Panc1 (cell line): ENCODE measurements around the gene GID8. TPM values are rescaled to one million over a fixed set of nuclear protein-coding genes. Genes with fewer than 3 reads are reported as not detected.

Experiments used
- ATAC-seq: fragments of 200-7000 bp; cut with Tn5 transposase; 2 replicates; pipeline ENCODE4 v1.9.1; 2020; ENCODE audit warnings: mild to moderate bottlenecking, moderate library complexity
- BruUV-seq: library from RNA; stranded (reverse); fragments of 400-500 nt; replicated peaks from 2 replicates; lab custom pipeline; 2021; lab: Mats Ljungman, UMichigan
- CTCF ChIA-PET: fragments of 300-600 bp; sonication (Branson Sonifier 250); formaldehyde crosslinking; loops from one replicate; lab custom pipeline; 2022; ENCODE audit warnings: antibody characterized with exemption; lab: Charles Lee
- POLR2A ChIA-PET: fragments of 300-600 bp; sonication (Branson Sonifier 250); formaldehyde crosslinking; loops from one replicate; lab custom pipeline; 2022; ENCODE audit warnings: antibody characterized with exemption; lab: Charles Lee
- DNase-seq: peaks from one replicate; pipeline ENCODE4 v3.0.0-alpha.2; 2010; ENCODE audit warnings: low read depth, low spot score
- H3K27ac ChIP-seq: 2 replicates; pipeline ENCODE4 v1.5.1; 2011; ENCODE audit warnings: mild to moderate bottlenecking, low read length, inconsistent platforms
- H3K27me3 ChIP-seq: fragments of 200-500 bp; sonication (Bioruptor generic); 2 replicates; pipeline ENCODE4 v1.6.0; 2014; ENCODE audit warnings: low read length, inconsistent platforms; ENCODE audit not compliant: control insufficient read depth, insufficient read depth
- H3K36me3 ChIP-seq: fragments of 200-500 bp; sonication (Bioruptor generic); 2 replicates; pipeline ENCODE4 v1.5.1; 2014; ENCODE audit warnings: inconsistent platforms, mild to moderate bottlenecking, low read length, moderate library complexity; ENCODE audit not compliant: control insufficient read depth, insufficient read depth
- H3K4me1 ChIP-seq: 2 replicates; pipeline ENCODE4 v1.5.1; 2011; ENCODE audit warnings: inconsistent platforms, mild to moderate bottlenecking, low read length, moderate library complexity; ENCODE audit not compliant: control insufficient read depth, insufficient read depth
- H3K4me3 ChIP-seq, 2 experiments: 2 replicates each; pipeline ENCODE4 v1.5.1; 2011 to 2012; ENCODE audit warnings: low read depth in 2 of 2, low read length in 2 of 2, mild to moderate bottlenecking in 2 of 2, inconsistent platforms in 1 of 2, moderate library complexity in 1 of 2
- H3K9me3 ChIP-seq: fragments of 200-500 bp; sonication (Bioruptor generic); 2 replicates; pipeline ENCODE4 v1.5.1; 2014; ENCODE audit warnings: low read depth, mild to moderate bottlenecking, inconsistent platforms, low read length, moderate library complexity; ENCODE audit not compliant: control insufficient read depth, insufficient read depth
- POLR2AphosphoS5 ChIP-seq: IDR thresholded peaks from 2 replicates; pipeline ENCODE4 v1.6.1; 2012; ENCODE audit warnings: mild to moderate bottlenecking, low read depth, low read length, moderate library complexity
- SIN3A ChIP-seq: IDR thresholded peaks from 2 replicates; pipeline ENCODE4 v1.6.1; 2012; ENCODE audit warnings: low read depth, mild to moderate bottlenecking, low read length, moderate library complexity, borderline replicate concordance; ENCODE audit not compliant: insufficient read depth
- TCF7L2 ChIP-seq: IDR thresholded peaks from 2 replicates; pipeline ENCODE4 v1.6.1; 2011; ENCODE audit warnings: mild to moderate bottlenecking, low read depth, low read length, inconsistent platforms
- in situ Hi-C: cut with HindIII; loops from 2 replicates; pipeline ENCODE4 v1.10.0; 2016; ENCODE audit warnings: low sequenced_read_pairs, low pct_unique_long_range_greater_than_20kb
- intact Hi-C: fragments of 100-400 bp; cut with micrococcal nuclease; formaldehyde crosslinking; loops from one replicate; pipeline ENCODE4 v1.10.0; 2022; ENCODE audit not compliant: unreplicated experiment
- total RNA-seq: library from RNA; stranded (reverse); gene quantifications from one replicate; pipeline ENCODE4 v1.2.1, GENCODE V29; 2021; ENCODE audit not compliant: unreplicated experiment
- TF ChIP-seq, protein P1 (sequence below), 2 experiments: IDR thresholded peaks; 2 replicates each; pipeline ENCODE4 v1.6.1; 2011 to 2012; ENCODE audit warnings: low read depth in 2 of 2, control low read depth in 1 of 2, low read length in 1 of 2, mild to moderate bottlenecking in 1 of 2, moderate library complexity in 1 of 2; ENCODE audit not compliant: insufficient read depth in 1 of 2
- TF ChIP-seq, protein P2 (sequence below): fragments of 450-650 bp; IDR thresholded peaks from 2 replicates; pipeline ENCODE4 v1.5.1; 2017; ENCODE audit warnings: mild to moderate bottlenecking

Gene GID8
- total RNA-seq, 1 experiment from 2014 or later, result 37.3 TPM

DNA sequence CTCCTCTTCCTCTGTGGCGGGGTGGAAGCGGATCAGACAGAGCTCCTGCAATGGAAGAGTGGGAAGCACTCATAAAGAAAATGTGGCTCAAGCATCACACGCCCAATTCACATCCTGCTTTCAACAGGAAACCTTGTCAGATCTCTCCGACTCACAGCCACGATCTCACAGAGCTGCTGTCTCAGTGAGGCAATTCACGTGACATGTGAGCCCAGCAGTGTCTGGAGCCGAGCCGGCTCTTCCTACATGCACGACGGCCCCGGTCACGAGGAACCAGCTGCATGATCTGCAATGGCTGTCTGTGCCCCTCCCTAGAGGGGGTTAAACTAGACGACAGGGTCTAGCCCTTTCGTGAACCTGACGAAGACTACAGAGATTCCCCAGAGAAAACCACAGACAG lies 46.8 kb upstream of the GID8 start:
- POLR2A ChIA-PET, result no interaction called here
- in situ Hi-C loops, result no loop called here

DNA sequence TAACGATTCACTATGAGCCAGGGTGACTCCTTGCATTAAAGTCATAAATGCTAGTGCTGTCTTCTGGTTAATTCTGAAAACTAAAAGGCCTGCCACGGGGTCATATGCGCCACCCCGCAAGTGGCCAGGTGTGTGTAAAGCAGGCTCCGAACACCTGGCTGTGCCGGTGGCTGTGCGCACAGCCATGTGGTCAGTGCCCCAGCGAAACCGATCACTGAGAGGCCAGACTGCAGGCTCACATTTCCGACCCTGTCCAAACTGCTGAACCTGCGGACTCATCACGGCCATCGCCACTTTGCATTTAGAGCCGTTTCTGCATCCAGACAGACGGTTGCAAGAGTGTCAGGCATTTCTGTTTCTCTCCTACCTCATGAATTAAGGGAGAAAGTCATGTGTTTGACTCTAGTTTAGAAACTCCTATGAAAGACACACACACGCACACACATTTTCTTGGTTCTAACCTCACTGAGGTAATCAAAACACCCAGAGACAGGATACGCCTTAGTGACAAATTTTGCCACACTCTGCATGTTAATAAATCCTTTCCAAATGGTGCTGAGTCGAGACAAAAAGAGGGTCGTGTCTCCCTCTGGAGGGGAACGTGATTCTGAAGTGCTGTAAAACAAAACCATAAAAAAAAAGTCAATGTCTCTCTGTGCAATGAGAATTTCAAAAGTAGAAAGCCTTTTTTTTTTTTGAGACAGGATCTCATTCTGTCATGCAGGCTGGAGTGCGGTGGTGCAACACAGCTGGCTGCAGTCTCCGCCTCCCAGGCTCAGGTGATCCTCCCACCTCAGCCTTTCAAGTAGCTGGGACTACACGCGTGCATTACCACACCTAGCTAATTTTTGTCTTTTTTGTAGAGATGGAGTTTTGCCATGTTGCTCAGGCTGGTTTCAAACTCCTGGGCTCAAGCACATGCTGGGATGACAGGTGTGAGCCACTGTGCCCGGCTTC lies 45.3 kb upstream of the GID8 start:
- H3K4me1 ChIP-seq, result peaks cover 3% of the 10 kb centered on the region
- no peaks in the 10 kb centered on the region for H3K9me3 ChIP-seq
- no peak overlapping the region for H3K27ac ChIP-seq
- no peaks in the 10 kb centered on the region for H3K27me3 ChIP-seq
- BruUV-seq, result no TSS peak
- POLR2A ChIA-PET, result no interaction called here
- H3K36me3 ChIP-seq, result peaks cover 23% of the 10 kb centered on the region
- DNase-seq (no peak), ATAC-seq (no peak)
- H3K4me3 ChIP-seq, result no peak overlapping the region
- in situ Hi-C loops (no loop called here), intact Hi-C loops (no loop called here)
- CTCF ChIA-PET, result interaction anchor here (0.7 kb wide), 1 partner anchor 19 kb away, joined by 3 read pairs; no protein-coding TSS in a partner anchor
- TF ChIP-seq SIN3A, result no peak
- TF ChIP-seq TCF7L2, result no peak
- TF ChIP-seq POLR2AphosphoS5, result no peak
- TF ChIP-seq, protein P1, sequence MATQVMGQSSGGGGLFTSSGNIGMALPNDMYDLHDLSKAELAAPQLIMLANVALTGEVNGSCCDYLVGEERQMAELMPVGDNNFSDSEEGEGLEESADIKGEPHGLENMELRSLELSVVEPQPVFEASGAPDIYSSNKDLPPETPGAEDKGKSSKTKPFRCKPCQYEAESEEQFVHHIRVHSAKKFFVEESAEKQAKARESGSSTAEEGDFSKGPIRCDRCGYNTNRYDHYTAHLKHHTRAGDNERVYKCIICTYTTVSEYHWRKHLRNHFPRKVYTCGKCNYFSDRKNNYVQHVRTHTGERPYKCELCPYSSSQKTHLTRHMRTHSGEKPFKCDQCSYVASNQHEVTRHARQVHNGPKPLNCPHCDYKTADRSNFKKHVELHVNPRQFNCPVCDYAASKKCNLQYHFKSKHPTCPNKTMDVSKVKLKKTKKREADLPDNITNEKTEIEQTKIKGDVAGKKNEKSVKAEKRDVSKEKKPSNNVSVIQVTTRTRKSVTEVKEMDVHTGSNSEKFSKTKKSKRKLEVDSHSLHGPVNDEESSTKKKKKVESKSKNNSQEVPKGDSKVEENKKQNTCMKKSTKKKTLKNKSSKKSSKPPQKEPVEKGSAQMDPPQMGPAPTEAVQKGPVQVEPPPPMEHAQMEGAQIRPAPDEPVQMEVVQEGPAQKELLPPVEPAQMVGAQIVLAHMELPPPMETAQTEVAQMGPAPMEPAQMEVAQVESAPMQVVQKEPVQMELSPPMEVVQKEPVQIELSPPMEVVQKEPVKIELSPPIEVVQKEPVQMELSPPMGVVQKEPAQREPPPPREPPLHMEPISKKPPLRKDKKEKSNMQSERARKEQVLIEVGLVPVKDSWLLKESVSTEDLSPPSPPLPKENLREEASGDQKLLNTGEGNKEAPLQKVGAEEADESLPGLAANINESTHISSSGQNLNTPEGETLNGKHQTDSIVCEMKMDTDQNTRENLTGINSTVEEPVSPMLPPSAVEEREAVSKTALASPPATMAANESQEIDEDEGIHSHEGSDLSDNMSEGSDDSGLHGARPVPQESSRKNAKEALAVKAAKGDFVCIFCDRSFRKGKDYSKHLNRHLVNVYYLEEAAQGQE (IDR thresholded peaks at IDR 0.05; ENCODE audit: insufficient read depth in 1 of 2, low read depth in 2 of 2, low read length in 1 of 2), result no peak
- TF ChIP-seq, protein P2, sequence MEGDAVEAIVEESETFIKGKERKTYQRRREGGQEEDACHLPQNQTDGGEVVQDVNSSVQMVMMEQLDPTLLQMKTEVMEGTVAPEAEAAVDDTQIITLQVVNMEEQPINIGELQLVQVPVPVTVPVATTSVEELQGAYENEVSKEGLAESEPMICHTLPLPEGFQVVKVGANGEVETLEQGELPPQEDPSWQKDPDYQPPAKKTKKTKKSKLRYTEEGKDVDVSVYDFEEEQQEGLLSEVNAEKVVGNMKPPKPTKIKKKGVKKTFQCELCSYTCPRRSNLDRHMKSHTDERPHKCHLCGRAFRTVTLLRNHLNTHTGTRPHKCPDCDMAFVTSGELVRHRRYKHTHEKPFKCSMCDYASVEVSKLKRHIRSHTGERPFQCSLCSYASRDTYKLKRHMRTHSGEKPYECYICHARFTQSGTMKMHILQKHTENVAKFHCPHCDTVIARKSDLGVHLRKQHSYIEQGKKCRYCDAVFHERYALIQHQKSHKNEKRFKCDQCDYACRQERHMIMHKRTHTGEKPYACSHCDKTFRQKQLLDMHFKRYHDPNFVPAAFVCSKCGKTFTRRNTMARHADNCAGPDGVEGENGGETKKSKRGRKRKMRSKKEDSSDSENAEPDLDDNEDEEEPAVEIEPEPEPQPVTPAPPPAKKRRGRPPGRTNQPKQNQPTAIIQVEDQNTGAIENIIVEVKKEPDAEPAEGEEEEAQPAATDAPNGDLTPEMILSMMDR, result no peak

More for the DNA sequence above, 46.8 kb upstream of the GID8 start:
- CTCF ChIA-PET, result interaction anchor here (0.6 to 0.9 kb wide), 3 partner anchors 8 to 80 kb away, joined by 3 read pairs; no protein-coding TSS in a partner anchor
- Histone ChIP-seq H3K36me3 (peaks cover 23% of the 10 kb centered on the region), H3K27me3 (no peaks in the 10 kb centered on the region), H3K27ac (no peak overlapping the region), H3K9me3 (no peaks in the 10 kb centered on the region), H3K4me3 (no peak overlapping the region), H3K4me1 (peaks cover 7% of the 10 kb centered on the region)
- DNase-seq (no peak), ATAC-seq (no peak)
- BruUV-seq, result no TSS peak
- TF ChIP-seq, protein P2, result no peak
- TF ChIP-seq, protein P1 (IDR thresholded peaks at IDR 0.05; ENCODE audit: insufficient read depth in 1 of 2, low read depth in 2 of 2, low read length in 1 of 2), result no peak
- no peak for TF ChIP-seq SIN3A
- no peak for TF ChIP-seq TCF7L2
- TF ChIP-seq POLR2AphosphoS5, result no peak
- intact Hi-C loops, result no loop called here
